Thyroid gland (tissue), 4 donors: ENCODE results near the gene PLEKHA7. TPM values are rescaled to one million over a fixed set of nuclear protein-coding genes. Genes with fewer than 3 reads are reported as not detected.
A peak's percentile ranks its signal among the peaks of the same experiment; 100 is the strongest.
"Not testable (repeated sequence)": the region's sequence is repeated elsewhere in the genome, so short reads cannot be mapped to it uniquely, and the experiment has no call there.

Experiments used
- DNase-seq, 2 donors: peaks; one replicate each; pipeline ENCODE4 v3.0.0-alpha.2; 2019
- H3K27ac ChIP-seq, 3 donors: fragments of 200-600 bp; sonication (generic); 1 replicate in 2 of 3; 2 replicates in 1 of 3; pipeline ENCODE4 v1.5.1; 2016 to 2019; ENCODE audit warnings: mild to moderate bottlenecking in 1 of 3, moderate library complexity in 1 of 3
- H3K27me3 ChIP-seq: fragments of 200-600 bp; sonication (generic); one replicate; pipeline ENCODE4 v1.5.1; 2019
- H3K36me3 ChIP-seq, 2 donors: fragments of 200-600 bp; sonication (generic); one replicate each; pipeline ENCODE4 v1.5.1; 2016 to 2019
- H3K4me1 ChIP-seq, 2 donors: fragments of 200-600 bp; sonication (generic); one replicate each; pipeline ENCODE4 v1.5.1; 2017 to 2019
- H3K4me3 ChIP-seq, 3 donors: fragments of 200-600 bp; sonication (generic); replicated peaks in 1 of 3; 1 replicate in 2 of 3; 2 replicates in 1 of 3; pipeline ENCODE4 v1.5.1; 2016; ENCODE audit warnings: mild to moderate bottlenecking in 1 of 3
- H3K9me3 ChIP-seq: fragments of 200-600 bp; sonication (generic); one replicate; pipeline ENCODE4 v1.5.1; 2017
- POLR2A ChIP-seq, 2 donors: fragments of 450-650 bp; IDR thresholded peaks; one replicate each; pipeline ENCODE4 v1.6.1; 2017; ENCODE audit warnings: antibody characterized with exemption in 2 of 2, mild to moderate bottlenecking in 2 of 2, moderate library complexity in 1 of 2
- WGBS, 2 donors: methylation state at CpG; one replicate each; pipeline ENCODE4 v1.1.5; 2017; 5-methylcytosine and 5-hydroxymethylcytosine counted together
- intact Hi-C: fragments of 100-400 bp; cut with DNase I; formaldehyde crosslinking; loops from one replicate; pipeline ENCODE4 v1.15.1; 2023
- total RNA-seq, 4 donors: library from RNA; depleted of rRNA; stranded (reverse); fragments of >200 nt; gene quantifications; one replicate each; pipeline ENCODE4 v1.2.3, GENCODE V29; 2016
- TF ChIP-seq, protein P1 (sequence below), 6 experiments: fragments of 200-600 bp in 3 of 6; fragments of 450-650 bp in 3 of 6; sonication (generic) in 3 of 6; IDR thresholded peaks; one replicate each; pipeline ENCODE4 v1.5.1; 2016 to 2019; ENCODE audit warnings: antibody characterized with exemption in 6 of 6, mild to moderate bottlenecking in 2 of 6, inconsistent platforms in 1 of 6, moderate library complexity in 1 of 6

Gene PLEKHA7
- total RNA-seq, 4 donors from 2014 or later, result 22.5 to 29.0 (median 23.4) TPM

DNA sequence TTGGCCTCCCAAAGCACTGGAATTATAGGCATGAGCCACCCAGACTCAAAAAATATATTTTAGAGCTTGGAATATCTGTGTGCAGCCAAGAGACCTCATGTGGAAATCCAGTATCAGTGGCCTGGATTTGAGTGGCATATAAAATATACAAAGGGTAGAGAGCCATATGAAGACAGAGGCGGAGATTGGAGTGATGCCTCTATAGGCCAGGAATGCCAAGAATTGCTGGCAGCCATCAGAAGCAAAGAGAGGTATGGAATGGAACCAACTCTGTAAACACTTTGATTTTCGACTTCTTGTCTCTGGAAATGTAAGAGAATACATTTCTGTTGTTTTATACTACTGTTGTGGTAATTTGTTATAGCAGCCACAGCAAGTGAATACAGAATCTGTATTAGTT is 123.0 kb downstream of the PLEKHA7 start:
- WGBS, 2 donors, result 79 to 85% methylated on average over 2 of the region's 2 CpGs
- intact Hi-C loops, result no loop called here
- no peak overlapping the region for H3K4me3 ChIP-seq
- no peaks in the 10 kb centered on the region for H3K27me3 ChIP-seq
- no peaks in the 10 kb centered on the region for H3K9me3 ChIP-seq
- no peak overlapping the region for H3K27ac ChIP-seq
- peaks cover 21 to 39% of the 10 kb centered on the region in 2 donors for H3K4me1 ChIP-seq
- TF ChIP-seq, protein P1, sequence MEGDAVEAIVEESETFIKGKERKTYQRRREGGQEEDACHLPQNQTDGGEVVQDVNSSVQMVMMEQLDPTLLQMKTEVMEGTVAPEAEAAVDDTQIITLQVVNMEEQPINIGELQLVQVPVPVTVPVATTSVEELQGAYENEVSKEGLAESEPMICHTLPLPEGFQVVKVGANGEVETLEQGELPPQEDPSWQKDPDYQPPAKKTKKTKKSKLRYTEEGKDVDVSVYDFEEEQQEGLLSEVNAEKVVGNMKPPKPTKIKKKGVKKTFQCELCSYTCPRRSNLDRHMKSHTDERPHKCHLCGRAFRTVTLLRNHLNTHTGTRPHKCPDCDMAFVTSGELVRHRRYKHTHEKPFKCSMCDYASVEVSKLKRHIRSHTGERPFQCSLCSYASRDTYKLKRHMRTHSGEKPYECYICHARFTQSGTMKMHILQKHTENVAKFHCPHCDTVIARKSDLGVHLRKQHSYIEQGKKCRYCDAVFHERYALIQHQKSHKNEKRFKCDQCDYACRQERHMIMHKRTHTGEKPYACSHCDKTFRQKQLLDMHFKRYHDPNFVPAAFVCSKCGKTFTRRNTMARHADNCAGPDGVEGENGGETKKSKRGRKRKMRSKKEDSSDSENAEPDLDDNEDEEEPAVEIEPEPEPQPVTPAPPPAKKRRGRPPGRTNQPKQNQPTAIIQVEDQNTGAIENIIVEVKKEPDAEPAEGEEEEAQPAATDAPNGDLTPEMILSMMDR (IDR thresholded peaks at IDR 0.05), result no peak
- TF ChIP-seq POLR2A (IDR thresholded peaks at IDR 0.05), result no peak
- no peaks in the 10 kb centered on the region for H3K36me3 ChIP-seq
- no peak for DNase-seq

DNA sequence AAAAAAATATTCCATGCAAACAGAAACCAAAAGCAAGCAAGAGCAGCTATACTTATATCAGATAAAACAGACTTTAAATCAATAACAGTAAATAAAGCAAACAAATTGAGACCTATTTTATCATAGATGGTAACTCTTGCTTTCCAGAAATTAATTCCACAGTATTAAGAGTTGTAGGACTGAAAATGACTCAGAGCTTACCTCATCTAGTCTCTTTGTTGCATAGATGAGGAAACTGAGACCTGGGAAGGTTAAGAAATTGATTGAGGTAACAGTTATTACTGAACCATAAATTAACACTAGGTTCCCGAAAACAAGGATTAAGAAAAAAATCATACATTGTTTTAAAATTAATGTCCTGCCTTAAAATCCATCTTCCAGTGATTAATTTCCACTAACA is 123.8 kb downstream of the PLEKHA7 start:
- Histone ChIP-seq H3K9me3 (no peaks in the 10 kb centered on the region), H3K4me1 (peaks cover 18 to 34% of the 10 kb centered on the region in 2 donors), H3K27me3 (no peaks in the 10 kb centered on the region), H3K27ac (no peak overlapping the region), H3K4me3 (no peak overlapping the region), H3K36me3 (no peaks in the 10 kb centered on the region)
- intact Hi-C loops, result no loop called here
- no peak for TF ChIP-seq POLR2A (IDR thresholded peaks at IDR 0.05)
- TF ChIP-seq, protein P1 (IDR thresholded peaks at IDR 0.05), result no peak
- DNase-seq, result no peak
- WGBS, 2 donors, result 96 to 97% methylated on average over 1 of the region's 1 CpG

DNA sequence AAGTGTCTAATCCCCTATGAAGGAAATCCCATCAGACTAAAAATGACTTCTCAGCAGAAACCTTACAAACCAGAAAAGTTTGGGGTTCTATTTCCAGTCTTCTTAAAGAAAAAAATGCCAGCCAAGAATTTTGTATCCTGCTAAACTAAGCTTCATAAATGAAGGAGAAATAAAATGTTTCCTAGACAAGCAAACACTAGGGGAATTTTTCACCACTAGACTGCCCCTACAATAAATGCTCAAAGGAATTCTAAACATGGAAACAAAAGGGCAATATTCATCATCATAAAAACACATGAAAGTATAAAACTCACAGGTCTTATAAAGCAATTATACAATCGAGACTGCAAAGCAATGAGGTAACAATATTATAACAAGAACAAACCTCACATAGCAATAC is 124.3 kb downstream of the PLEKHA7 start:
- intact Hi-C loops, result no loop called here
- WGBS, 2 donors, result 94 to 98% methylated on average over 1 of the region's 1 CpG

DNA sequence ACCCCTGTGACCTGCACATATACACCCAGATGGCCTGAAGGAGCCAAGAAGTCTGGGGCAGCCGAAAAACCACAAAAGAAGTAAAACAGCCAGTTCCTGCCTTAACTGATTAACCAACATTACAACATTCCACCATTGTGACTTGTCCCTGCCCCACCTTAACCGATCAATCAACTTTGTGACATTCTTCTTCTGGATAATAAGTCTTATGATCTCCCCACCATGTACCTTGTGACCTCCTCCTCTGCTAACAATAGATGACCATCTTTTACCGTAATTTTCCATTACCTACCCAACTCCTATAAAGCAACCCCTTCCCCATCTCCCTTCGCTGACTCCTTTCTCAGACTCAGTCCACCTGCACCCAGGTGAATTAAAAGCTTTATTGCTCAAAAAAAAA is 125.2 kb downstream of the PLEKHA7 start:
- H3K27ac ChIP-seq, DNase-seq, intact Hi-C loops, H3K36me3 ChIP-seq, H3K4me3 ChIP-seq, H3K27me3 ChIP-seq, H3K9me3 ChIP-seq: not testable (repeated sequence)
- peaks cover 10 to 19% of the 10 kb centered on the region in 2 donors for H3K4me1 ChIP-seq
- 90 to 93% methylated on average over 4 of the region's 4 CpGs for WGBS, 2 donors

More for the DNA sequence above, 124.3 kb downstream of the PLEKHA7 start:
- Histone ChIP-seq H3K9me3 (no peaks in the 10 kb centered on the region), H3K27ac (no peak overlapping the region), H3K27me3 (no peaks in the 10 kb centered on the region), H3K4me1 (peaks cover 13 to 28% of the 10 kb centered on the region in 2 donors), H3K36me3 (no peaks in the 10 kb centered on the region), H3K4me3 (no peak overlapping the region)
- TF ChIP-seq, protein P1 (IDR thresholded peaks at IDR 0.05), result no peak
- no peak for TF ChIP-seq POLR2A (IDR thresholded peaks at IDR 0.05)
- no peak for DNase-seq

DNA sequence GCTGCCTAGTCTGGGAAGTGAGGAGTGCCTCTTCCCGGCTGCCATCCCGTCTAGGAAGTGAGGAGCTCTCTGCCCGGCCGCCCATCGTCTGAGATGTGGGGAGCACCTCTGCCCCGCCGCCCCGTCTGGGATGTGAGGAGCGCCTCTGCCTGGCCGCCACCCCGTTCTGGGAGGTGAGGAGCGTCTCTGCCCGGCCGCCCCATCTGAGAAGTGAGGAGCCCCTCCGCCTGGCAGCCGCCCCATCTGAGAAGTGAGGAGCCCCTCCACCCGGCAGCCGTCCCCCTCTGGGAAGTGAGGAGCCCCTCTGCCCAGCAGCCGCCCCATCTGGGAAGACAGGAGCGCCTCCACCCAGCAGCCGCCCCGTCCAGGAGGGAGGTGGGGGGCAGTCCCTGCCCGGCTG is 126.3 kb downstream of the PLEKHA7 start:
- H3K36me3 ChIP-seq, H3K4me3 ChIP-seq, H3K27me3 ChIP-seq, H3K27ac ChIP-seq, intact Hi-C loops, DNase-seq, H3K9me3 ChIP-seq: not testable (repeated sequence)
- H3K4me1 ChIP-seq, result peaks cover 0 to 14% of the 10 kb centered on the region in 2 donors
- 44% methylated on average over 3 of the region's 23 CpGs; no CpG with 5 or more reads in 1 of the 2 donors for WGBS, 2 donors

DNA sequence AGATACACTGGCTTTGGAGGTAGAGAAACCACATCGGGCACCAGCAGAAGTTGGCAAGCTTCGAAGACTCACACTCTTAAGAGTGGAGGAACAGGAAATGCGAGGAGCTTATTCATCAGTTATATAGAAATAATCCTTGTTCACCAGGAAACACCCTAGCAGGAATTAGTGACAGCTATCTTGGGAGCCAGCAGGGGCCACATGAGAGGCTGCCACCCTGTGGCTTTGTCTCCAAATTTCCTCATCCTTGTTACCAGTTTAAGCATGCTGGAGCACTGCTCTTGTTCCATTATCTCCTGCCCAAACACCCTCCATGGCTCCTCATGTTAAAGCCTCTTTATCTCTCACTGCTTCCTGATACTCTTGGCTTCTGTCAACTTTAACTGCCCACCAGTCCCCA is 131.0 kb downstream of the PLEKHA7 start:
- no peaks in the 10 kb centered on the region for H3K9me3 ChIP-seq
- H3K4me3 ChIP-seq, result no peak overlapping the region
- H3K4me1 ChIP-seq, result peaks cover 30 to 55% of the 10 kb centered on the region in 2 donors
- no peaks in the 10 kb centered on the region for H3K36me3 ChIP-seq
- H3K27ac ChIP-seq, result peak overlapping the region in 1 of 3 donors; percentile 74
- DNase-seq, result peak; percentile 31 to 32
- intact Hi-C loops, result no loop called here
- TF ChIP-seq POLR2A (IDR thresholded peaks at IDR 0.05), result no peak
- TF ChIP-seq, protein P1 (IDR thresholded peaks at IDR 0.05), result peak in 3 of 6 experiments; percentile 19 to 38 (median 25)
- WGBS, 2 donors, result 40 to 43% methylated on average over 3 of the region's 3 CpGs
- no peaks in the 10 kb centered on the region for H3K27me3 ChIP-seq
